ENCODE results near the gene LDLRAD4. TPM values are rescaled to one million over a fixed set of nuclear protein-coding genes. Genes with fewer than 3 reads are reported as not detected.

LDLRAD4 gene
- total RNA-seq, 1 donor = under 0.01 TPM

DNA sequence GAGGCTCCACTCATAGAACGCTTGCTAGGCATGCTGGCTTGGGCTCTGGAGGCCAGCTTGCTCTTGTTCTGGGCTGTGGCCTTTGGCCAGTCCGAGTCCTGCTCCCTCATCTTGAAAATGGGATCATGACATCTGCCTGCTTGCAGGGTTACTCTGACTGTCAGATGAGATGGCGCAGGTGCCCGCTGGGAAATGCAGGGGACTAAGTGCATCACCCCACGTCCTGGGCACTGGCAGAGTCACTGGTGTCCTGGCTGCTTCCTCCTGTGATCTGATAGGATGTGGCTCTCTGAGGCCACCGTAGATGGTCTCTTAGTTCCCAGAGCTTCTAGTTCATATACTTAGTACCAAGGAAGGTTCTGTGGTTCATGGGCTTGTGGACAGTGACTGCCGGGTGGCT, 18.5 kb downstream of the LDLRAD4 start:
- Histone ChIP-seq H3K4me3 (ENCODE audit: insufficient read depth, low read length) (no peak overlapping the region), H3K79me2 (ENCODE audit: insufficient read depth, low read length) (no peaks in the 10 kb centered on the region), H3K4me2 (ENCODE audit: insufficient read depth, low read length) (no peak overlapping the region), H3K27me3 (ENCODE audit: insufficient read depth, low read length) (peaks cover 4% of the 10 kb centered on the region), H3K36me3 (ENCODE audit: insufficient read depth, low read length) (no peaks in the 10 kb centered on the region), H3K27ac (ENCODE audit: low read depth, low read length) (no peak overlapping the region), H4K20me1 (ENCODE audit: insufficient read depth, low read length) (no peaks in the 10 kb centered on the region), H2AFZ (ENCODE audit: low read length) (no peak overlapping the region), H3K9me3 (ENCODE audit: low read depth, low read length) (no peaks in the 10 kb centered on the region), H3K4me1 (ENCODE audit: insufficient read depth, low read length) (no peaks in the 10 kb centered on the region)
- DNase-seq (ENCODE audit: insufficient read length, low spot score, missing footprints) = no peak
- TF ChIP-seq CTCF (IDR thresholded peaks at IDR 0.05; ENCODE audit: extremely low read depth, low read depth, low read length) = no peak

- Histone ChIP-seq H4K20me1 (ENCODE audit: insufficient read depth, low read length) (no peaks in the 10 kb centered on the region), H3K79me2 (ENCODE audit: insufficient read depth, low read length) (no peaks in the 10 kb centered on the region), H2AFZ (ENCODE audit: low read length) (no peak overlapping the region), H3K27ac (ENCODE audit: low read depth, low read length) (no peak overlapping the region), H3K27me3 (ENCODE audit: insufficient read depth, low read length) (peaks cover 4% of the 10 kb centered on the region), H3K4me1 (ENCODE audit: insufficient read depth, low read length) (no peaks in the 10 kb centered on the region), H3K4me3 (ENCODE audit: insufficient read depth, low read length) (no peak overlapping the region), H3K36me3 (ENCODE audit: insufficient read depth, low read length) (no peaks in the 10 kb centered on the region), H3K9me3 (ENCODE audit: low read depth, low read length) (no peaks in the 10 kb centered on the region), H3K4me2 (ENCODE audit: insufficient read depth, low read length) (no peak overlapping the region)
- no peak for TF ChIP-seq CTCF (IDR thresholded peaks at IDR 0.05; ENCODE audit: extremely low read depth, low read depth, low read length)
- DNase-seq (ENCODE audit: insufficient read length, low spot score, missing footprints) = no peak
These were observed 19.1 kb downstream of the LDLRAD4 start for GRCh38 chr18:13237641-13238040.

- no peaks in the 10 kb centered on the region for H3K9me3 ChIP-seq (ENCODE audit: low read depth, low read length)
- no peaks in the 10 kb centered on the region for H3K79me2 ChIP-seq (ENCODE audit: insufficient read depth, low read length)
- no peak for TF ChIP-seq CTCF (IDR thresholded peaks at IDR 0.05; ENCODE audit: extremely low read depth, low read depth, low read length)
- H3K4me1 ChIP-seq (ENCODE audit: insufficient read depth, low read length) = no peaks in the 10 kb centered on the region
- peaks cover 4% of the 10 kb centered on the region for H3K27me3 ChIP-seq (ENCODE audit: insufficient read depth, low read length)
- no peak overlapping the region for H3K4me2 ChIP-seq (ENCODE audit: insufficient read depth, low read length)
- no peak overlapping the region for H3K4me3 ChIP-seq (ENCODE audit: insufficient read depth, low read length)
- no peaks in the 10 kb centered on the region for H3K36me3 ChIP-seq (ENCODE audit: insufficient read depth, low read length)
- no peaks in the 10 kb centered on the region for H4K20me1 ChIP-seq (ENCODE audit: insufficient read depth, low read length)
- H3K27ac ChIP-seq (ENCODE audit: low read depth, low read length) = no peak overlapping the region
- no peak overlapping the region for H2AFZ ChIP-seq (ENCODE audit: low read length)
- no peak for DNase-seq (ENCODE audit: insufficient read length, low spot score, missing footprints)
These were observed 20.8 kb downstream of the LDLRAD4 start for GRCh38 chr18:13239171-13239956.

- Histone ChIP-seq H2AFZ (ENCODE audit: low read length) (no peak overlapping the region), H4K20me1 (ENCODE audit: insufficient read depth, low read length) (no peaks in the 10 kb centered on the region), H3K27me3 (ENCODE audit: insufficient read depth, low read length) (peaks cover 3% of the 10 kb centered on the region), H3K36me3 (ENCODE audit: insufficient read depth, low read length) (no peaks in the 10 kb centered on the region), H3K4me3 (ENCODE audit: insufficient read depth, low read length) (no peak overlapping the region), H3K9me3 (ENCODE audit: low read depth, low read length) (no peaks in the 10 kb centered on the region), H3K4me2 (ENCODE audit: insufficient read depth, low read length) (no peak overlapping the region), H3K4me1 (ENCODE audit: insufficient read depth, low read length) (no peaks in the 10 kb centered on the region), H3K79me2 (ENCODE audit: insufficient read depth, low read length) (no peaks in the 10 kb centered on the region), H3K27ac (ENCODE audit: low read depth, low read length) (no peak overlapping the region)
- DNase-seq (ENCODE audit: insufficient read length, low spot score, missing footprints) = no peak
- no peak for TF ChIP-seq CTCF (IDR thresholded peaks at IDR 0.05; ENCODE audit: extremely low read depth, low read depth, low read length)
These were observed 21.6 kb downstream of the LDLRAD4 start for GRCh38 chr18:13240060-13240725.
